Measurements from ENCODE around the gene USP34. TPM values are rescaled to one million over a fixed set of nuclear protein-coding genes. Genes with fewer than 3 reads are reported as not detected.

USP34 gene
- total and polyA plus RNA-seq, 9 of the 15 experiments (the other 6 are each of a cell fraction or from before 2014, with no cell fraction given), result 19.8 to 108 (median 67.8) TPM

GRCh38 chr2:61463769-61464475 lies 7.0 kb downstream of the USP34 start (continued):
- TF ChIP-seq ZBTB5 (IDR thresholded peaks at IDR 0.05), result no peak
- TF ChIP-seq MEIS2 (IDR thresholded peaks at IDR 0.05; ENCODE audit: partially characterized antibody), result peak; percentile 69
- no peak for TF ChIP-seq HNRNPLL (IDR thresholded peaks at IDR 0.05; ENCODE audit: low read depth, low read length, poor library complexity, severe bottlenecking)
- TF ChIP-seq ZNF184 (CRISPR knock-in tag; IDR thresholded peaks at IDR 0.05), result no peak
- TF ChIP-seq STAT6 (CRISPR knock-in tag; IDR thresholded peaks at IDR 0.05), result no peak
- no peak for TF ChIP-seq NELFE (IDR thresholded peaks at IDR 0.05; ENCODE audit: insufficient read depth, insufficient read length)
- no peak for TF ChIP-seq ZNF740 (CRISPR knock-in tag; IDR thresholded peaks at IDR 0.05)
- TF ChIP-seq ZNF740 (tag; IDR thresholded peaks at IDR 0.05), result no peak
- TF ChIP-seq SPI1 (IDR thresholded peaks at IDR 0.05; ENCODE audit: borderline replicate concordance, low read depth, low read length), result no peak
- no peak for TF ChIP-seq ZNF395 (CRISPR knock-in tag; IDR thresholded peaks at IDR 0.05)
- TF ChIP-seq MNT (conservative IDR thresholded peaks at IDR 0.05), result no peak; a peak in 1 of 4 replicates
- 0 out of 2 replicates have a peak, but pooled peaks have one; percentile 52 for TF ChIP-seq MITF (IDR thresholded peaks at IDR 0.05)

Measured in K562 (cell line).